Hepatocyte (in vitro differentiated cells): ENCODE results near the gene EIF4G3. TPM values are rescaled to one million over a fixed set of nuclear protein-coding genes. Genes with fewer than 3 reads are reported as not detected.
"Not testable (repeated sequence)": the region's sequence is repeated elsewhere in the genome, so short reads cannot be mapped to it uniquely, and the experiment has no call there.

Source experiments
- DNase-seq: peaks from one replicate; pipeline ENCODE4 v3.0.0-alpha.2; 2016; ENCODE audit warnings: low spot score
- H2AFZ ChIP-seq: fragments of 200-600 bp; sonication (generic); 2 replicates; pipeline ENCODE4 v1.6.0; 2016; ENCODE audit warnings: antibody characterized with exemption, mild to moderate bottlenecking
- H3K27ac ChIP-seq: fragments of 200-600 bp; sonication (generic); 2 replicates; pipeline ENCODE4 v1.5.1; 2016; ENCODE audit warnings: mild to moderate bottlenecking
- H3K27me3 ChIP-seq: fragments of 200-600 bp; sonication (generic); 2 replicates; pipeline ENCODE4 v1.6.1; 2016
- H3K36me3 ChIP-seq: fragments of 200-600 bp; sonication (generic); replicated peaks from 2 replicates; pipeline ENCODE4 v1.5.1; 2016; ENCODE audit warnings: low read depth; ENCODE audit not compliant: insufficient read depth
- H3K4me1 ChIP-seq: fragments of 200-600 bp; sonication (generic); 2 replicates; pipeline ENCODE4 v1.5.1; 2016; ENCODE audit warnings: mild to moderate bottlenecking, moderate library complexity; ENCODE audit not compliant: insufficient read depth
- H3K4me2 ChIP-seq: fragments of 200-600 bp; sonication (generic); 2 replicates; pipeline ENCODE4 v1.6.0; 2016
- H3K4me3 ChIP-seq: fragments of 200-600 bp; sonication (generic); 2 replicates; pipeline ENCODE4 v1.5.1; 2016; ENCODE audit warnings: mild to moderate bottlenecking
- H3K79me2 ChIP-seq: fragments of 200-600 bp; sonication (generic); 2 replicates; pipeline ENCODE4 v1.6.0; 2017; ENCODE audit warnings: mild to moderate bottlenecking
- H3K9me2 ChIP-seq: fragments of 200-600 bp; sonication (generic); replicated peaks from 2 replicates; pipeline ENCODE4 v1.6.0; 2017; ENCODE audit warnings: mild to moderate bottlenecking; ENCODE audit not compliant: insufficient read depth
- H3K9me3 ChIP-seq: fragments of 200-600 bp; sonication (generic); 2 replicates; pipeline ENCODE4 v1.5.1; 2016; ENCODE audit warnings: low read depth, mild to moderate bottlenecking
- H4K20me1 ChIP-seq: fragments of 200-600 bp; sonication (generic); 2 replicates; pipeline ENCODE4 v1.6.0; 2016; ENCODE audit warnings: mild to moderate bottlenecking; ENCODE audit not compliant: insufficient read depth, poor library complexity, severe bottlenecking
- CTCF ChIP-seq: fragments of 200-600 bp; sonication (generic); IDR thresholded peaks from 2 replicates; pipeline ENCODE4 v1.5.1; 2016; ENCODE audit warnings: antibody characterized with exemption, mild to moderate bottlenecking; ENCODE audit not compliant: poor library complexity
- EZH2 ChIP-seq: fragments of 200-600 bp; sonication (generic); IDR thresholded peaks from 2 replicates; pipeline ENCODE4 v1.6.1; 2016; ENCODE audit warnings: antibody characterized with exemption, mild to moderate bottlenecking, borderline replicate concordance
- EZH2phosphoT487 ChIP-seq: fragments of 200-600 bp; sonication (generic); IDR thresholded peaks from one replicate; pipeline ENCODE4 v1.6.1; 2018; ENCODE audit warnings: antibody characterized with exemption, mild to moderate bottlenecking, low read depth, moderate library complexity; ENCODE audit not compliant: unreplicated experiment, severe bottlenecking
- WGBS: methylation state at CpG from one replicate; pipeline ENCODE4 v1.1.6; 2016; ENCODE audit warnings: low lambda C conversion rate; ENCODE audit errors: missing lambda C conversion rate; 5-methylcytosine and 5-hydroxymethylcytosine counted together
- polyA plus RNA-seq: library from polyadenylated mRNA; unstranded; fragments of >200 nt; fragmentation: Nextera tagmentation; extraction: Ambion mirVana; gene quantifications from 2 replicates; pipeline ENCODE4 v1.2.1, GENCODE V29; 2016
- total RNA-seq: library from RNA; depleted of rRNA; stranded (reverse); fragments of >200 nt; gene quantifications from 2 replicates; pipeline ENCODE4 v1.2.3, GENCODE V29; 2014

EIF4G3 gene
- total and polyA plus RNA-seq, 2 experiments from 2014 or later: 33.4 to 42.2 TPM

DNA sequence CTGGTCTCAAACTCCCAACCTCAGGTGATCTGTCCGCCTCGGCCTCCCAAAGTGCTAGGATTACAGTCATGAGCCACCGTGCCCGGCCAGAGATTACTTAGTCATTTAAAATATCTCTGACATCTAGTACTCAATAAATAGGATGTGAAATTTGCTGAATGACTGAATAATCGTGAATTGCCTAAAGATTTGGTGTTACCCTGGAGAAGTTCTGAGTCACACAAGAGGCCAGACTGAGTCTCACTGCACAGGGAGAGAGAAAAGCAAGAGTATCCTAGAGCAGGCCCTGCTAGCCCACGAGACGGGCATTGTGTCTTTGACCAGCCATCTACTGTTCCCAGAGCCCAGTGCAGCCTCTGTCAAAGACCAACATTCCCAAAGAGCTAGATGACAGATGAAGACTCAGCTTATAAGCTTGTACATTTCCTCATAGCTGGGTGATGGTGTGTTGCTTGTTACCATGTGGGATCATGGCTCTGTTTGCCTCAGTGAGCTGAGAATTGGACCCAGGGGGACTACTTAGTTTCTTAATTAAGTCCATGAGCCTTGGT lies 5.6 kb upstream of the EIF4G3 start:
- Histone ChIP-seq H3K4me2 (no peak overlapping the region), H3K4me1 (no peaks in the 10 kb centered on the region), H3K27ac (no peak overlapping the region), H4K20me1 (no peaks in the 10 kb centered on the region), H3K79me2 (no peaks in the 10 kb centered on the region), H3K27me3 (no peaks in the 10 kb centered on the region), H3K9me3 (no peaks in the 10 kb centered on the region), H3K9me2 (no peaks in the 10 kb centered on the region), H3K36me3 (no peaks in the 10 kb centered on the region), H2AFZ (no peak overlapping the region), H3K4me3 (no peak overlapping the region)
- no peak for TF ChIP-seq EZH2phosphoT487
- TF ChIP-seq EZH2: no peak
- no peak for TF ChIP-seq CTCF
- 88% methylated on average over 7 of the region's 7 CpGs for WGBS
- no peak for DNase-seq

- not testable (repeated sequence) for H3K4me3 ChIP-seq, H3K4me2 ChIP-seq, H3K9me3 ChIP-seq, DNase-seq, H3K27me3 ChIP-seq, H3K4me1 ChIP-seq, H2AFZ ChIP-seq, H3K36me3 ChIP-seq, H3K9me2 ChIP-seq, H3K27ac ChIP-seq
- peaks cover 12% of the 10 kb centered on the region for H4K20me1 ChIP-seq
- WGBS: 97% methylated on average over 16 of the region's 16 CpGs
- peaks cover 25% of the 10 kb centered on the region for H3K79me2 ChIP-seq
Measured at GRCh38 chr1:21178271-21178670, 1.6 kb upstream of the EIF4G3 start.

- peak overlapping the region; percentile 80 for H3K4me2 ChIP-seq
- H3K4me1 ChIP-seq: peaks cover 20% of the 10 kb centered on the region
- peaks cover 47% of the 10 kb centered on the region for H3K79me2 ChIP-seq
- H3K4me3 ChIP-seq: peak overlapping the region; percentile 51
- no peaks in the 10 kb centered on the region for H3K9me2 ChIP-seq
- no peaks in the 10 kb centered on the region for H3K9me3 ChIP-seq
- H4K20me1 ChIP-seq: peaks cover 23% of the 10 kb centered on the region
- peak; percentile 50 for DNase-seq
- H3K27me3 ChIP-seq: no peaks in the 10 kb centered on the region
- WGBS: 2% methylated on average over 24 of the region's 69 CpGs
- peak overlapping the region; percentile 19 for H2AFZ ChIP-seq
- H3K27ac ChIP-seq: peak overlapping the region; percentile 78
- no peaks in the 10 kb centered on the region for H3K36me3 ChIP-seq
- TF ChIP-seq CTCF: no peak
- no peak for TF ChIP-seq EZH2phosphoT487
- TF ChIP-seq EZH2: no peak
Measured at GRCh38 chr1:21175670-21176581, 771 bp downstream of the EIF4G3 start.

DNA sequence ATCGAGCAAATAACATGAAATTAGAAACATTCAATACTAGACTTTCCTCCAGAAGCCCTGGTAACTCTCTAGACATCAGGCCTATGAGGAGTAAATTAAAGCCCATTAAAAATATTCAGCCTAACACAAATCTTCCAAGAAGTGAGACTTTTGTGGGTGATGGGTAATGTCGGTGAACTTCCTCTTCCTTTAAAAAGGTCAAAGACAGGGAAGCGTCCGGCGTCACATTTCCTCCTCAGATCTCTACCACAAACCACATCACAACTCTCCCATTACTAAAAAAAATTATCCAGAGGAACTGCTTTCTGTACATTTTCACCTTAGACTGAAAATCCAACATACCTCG lies 1.4 kb downstream of the EIF4G3 start:
- Histone ChIP-seq H3K36me3 (no peaks in the 10 kb centered on the region), H4K20me1 (peaks cover 23% of the 10 kb centered on the region), H3K4me1 (peaks cover 20% of the 10 kb centered on the region), H3K27ac (peak overlapping the region; percentile 78), H3K4me2 (peak overlapping the region; percentile 80), H3K4me3 (peak overlapping the region; percentile 51), H3K9me2 (no peaks in the 10 kb centered on the region), H2AFZ (peak overlapping the region; percentile 19), H3K79me2 (peaks cover 53% of the 10 kb centered on the region), H3K27me3 (no peaks in the 10 kb centered on the region), H3K9me3 (no peaks in the 10 kb centered on the region)
- no peak for TF ChIP-seq EZH2phosphoT487
- no peak for TF ChIP-seq CTCF
- TF ChIP-seq EZH2: no peak
- WGBS: 8% methylated on average over 6 of the region's 6 CpGs
- peak; percentile 21 for DNase-seq
